Smooth muscle cell (in vitro differentiated cells): ENCODE data around the gene YPEL1. TPM values are rescaled to one million over a fixed set of nuclear protein-coding genes. Genes with fewer than 3 reads are reported as not detected.

Experiments
- DNase-seq: peaks from one replicate; lab custom pipeline; 2025; ENCODE audit not compliant: unreplicated experiment; lab: John Stamatoyannopoulos, UW
- H2AFZ ChIP-seq: fragments of 200-600 bp; sonication (generic); 2 replicates; pipeline ENCODE4 v1.6.0; 2016; ENCODE audit warnings: antibody characterized with exemption, low read depth, mild to moderate bottlenecking
- H3F3A ChIP-seq: fragments of 200-600 bp; sonication (generic); 2 replicates; pipeline ENCODE4 v1.6.0; 2017; ENCODE audit warnings: antibody characterized with exemption, low read depth
- H3K27ac ChIP-seq: fragments of 200-600 bp; sonication (generic); 2 replicates; pipeline ENCODE4 v1.5.1; 2016; ENCODE audit warnings: low read depth, mild to moderate bottlenecking
- H3K27me3 ChIP-seq: fragments of 200-600 bp; sonication (generic); 2 replicates; pipeline ENCODE4 v1.6.1; 2016; ENCODE audit warnings: low read depth, mild to moderate bottlenecking
- H3K36me3 ChIP-seq: fragments of 200-600 bp; sonication (generic); 2 replicates; pipeline ENCODE4 v1.5.1; 2016; ENCODE audit warnings: low read depth
- H3K4me1 ChIP-seq: fragments of 200-600 bp; sonication (generic); 2 replicates; pipeline ENCODE4 v1.5.1; 2016; ENCODE audit warnings: low read depth
- H3K4me2 ChIP-seq: fragments of 200-600 bp; sonication (generic); 2 replicates; pipeline ENCODE4 v1.6.0; 2016; ENCODE audit warnings: mild to moderate bottlenecking
- H3K4me3 ChIP-seq: fragments of 200-600 bp; sonication (generic); 2 replicates; pipeline ENCODE4 v1.5.1; 2016; ENCODE audit warnings: mild to moderate bottlenecking
- H3K79me2 ChIP-seq: fragments of 200-600 bp; sonication (generic); 2 replicates; pipeline ENCODE4 v1.6.0; 2016; ENCODE audit warnings: low read depth, mild to moderate bottlenecking
- H3K9ac ChIP-seq: fragments of 200-600 bp; sonication (generic); 2 replicates; pipeline ENCODE4 v1.6.0; 2016; ENCODE audit warnings: low read depth
- H3K9me3 ChIP-seq: fragments of 200-600 bp; sonication (generic); replicated peaks from 2 replicates; pipeline ENCODE4 v1.5.1; 2016; ENCODE audit warnings: low read depth
- H4K20me1 ChIP-seq: fragments of 200-600 bp; sonication (generic); 2 replicates; pipeline ENCODE4 v1.6.0; 2016; ENCODE audit warnings: low read depth
- CTCF ChIP-seq: fragments of 200-600 bp; sonication (generic); IDR thresholded peaks from 2 replicates; pipeline ENCODE4 v1.5.1; 2017; ENCODE audit warnings: borderline replicate concordance, mild to moderate bottlenecking, antibody characterized with exemption; ENCODE audit not compliant: insufficient read depth, poor library complexity, severe bottlenecking
- WGBS: methylation state at CpG from one replicate; pipeline ENCODE4 v1.1.7; 2016; ENCODE audit warnings: low lambda C conversion rate; 5-methylcytosine and 5-hydroxymethylcytosine counted together
- polyA plus RNA-seq: library from polyadenylated mRNA; unstranded; fragments of >200 nt; fragmentation: Nextera tagmentation; extraction: Ambion mirVana; gene quantifications from 2 replicates; pipeline ENCODE4 v1.2.1, GENCODE V29; 2016
- total RNA-seq: library from RNA; depleted of rRNA; stranded (reverse); fragments of >200 nt; gene quantifications from 2 replicates; pipeline ENCODE4 v1.2.3, GENCODE V29; 2014

Gene YPEL1
- total and polyA plus RNA-seq, 2 experiments from 2014 or later = 1.8 to 4.1 TPM

GRCh38 chr22:21760640-21761039 lies 25.0 kb upstream of the YPEL1 start:
- H3K4me3 ChIP-seq = no peak overlapping the region
- H3K9ac ChIP-seq = no peak overlapping the region
- no peaks in the 10 kb centered on the region for H3K27me3 ChIP-seq
- peak overlapping the region; percentile 57 for H3K27ac ChIP-seq
- H4K20me1 ChIP-seq = peaks cover 15% of the 10 kb centered on the region
- no peak for DNase-seq
- no peaks in the 10 kb centered on the region for H3K9me3 ChIP-seq
- H3K4me2 ChIP-seq = no peak overlapping the region
- H3K36me3 ChIP-seq = peaks cover 14% of the 10 kb centered on the region
- no peaks in the 10 kb centered on the region for H3F3A ChIP-seq
- no peaks in the 10 kb centered on the region for H3K79me2 ChIP-seq
- no peak for TF ChIP-seq CTCF
- no peak overlapping the region for H2AFZ ChIP-seq
- 81% methylated on average over 2 of the region's 2 CpGs for WGBS
- peaks cover 4% of the 10 kb centered on the region for H3K4me1 ChIP-seq

DNA sequence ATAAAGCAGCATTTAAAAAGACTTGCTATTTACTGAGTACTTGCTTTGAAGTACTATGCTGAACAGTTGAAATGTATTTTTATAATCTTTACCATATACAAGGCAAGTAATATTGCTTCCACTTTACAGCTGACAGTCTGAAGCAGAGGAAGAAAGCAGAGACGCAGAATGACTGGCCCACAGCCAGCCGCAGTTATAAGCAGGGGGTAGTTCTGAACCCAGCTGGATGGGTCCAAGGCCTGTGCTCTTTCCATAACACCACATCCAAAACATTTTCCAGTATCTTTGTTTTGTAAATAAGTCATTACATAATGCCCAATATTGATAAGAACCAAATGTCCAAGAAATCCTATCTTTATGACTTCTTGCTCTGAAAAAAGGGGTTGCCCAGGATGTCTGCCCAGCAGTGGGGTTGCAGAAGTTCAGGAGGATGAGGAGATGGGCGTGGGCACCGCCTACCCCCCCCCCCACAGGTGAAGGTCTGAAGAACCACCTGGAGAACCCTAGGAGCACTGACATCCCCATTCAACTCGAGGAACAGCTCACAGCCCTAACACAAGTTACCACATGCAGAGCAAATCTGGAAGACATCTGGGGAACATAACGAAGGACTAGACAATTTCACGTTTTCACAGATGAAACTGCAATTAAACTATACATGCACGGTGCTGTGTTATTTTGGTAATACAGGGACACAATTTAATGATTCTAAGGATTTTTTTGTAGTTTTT lies 24.2 kb upstream of the YPEL1 start:
- Histone ChIP-seq H3K36me3 (peaks cover 9% of the 10 kb centered on the region), H3K4me1 (peaks cover 12% of the 10 kb centered on the region), H3F3A (peaks cover 6% of the 10 kb centered on the region), H4K20me1 (peaks cover 10% of the 10 kb centered on the region), H2AFZ (no peak overlapping the region), H3K79me2 (no peaks in the 10 kb centered on the region), H3K4me3 (no peak overlapping the region), H3K9me3 (no peaks in the 10 kb centered on the region), H3K4me2 (no peak overlapping the region), H3K27ac (no peak overlapping the region), H3K27me3 (no peaks in the 10 kb centered on the region), H3K9ac (no peak overlapping the region)
- TF ChIP-seq CTCF = no peak
- no peak for DNase-seq
- WGBS = 91% methylated on average over 8 of the region's 8 CpGs

GRCh38 chr22:21759093-21759492 lies 23.5 kb upstream of the YPEL1 start:
- Histone ChIP-seq H2AFZ (no peak overlapping the region), H3F3A (peaks cover 6% of the 10 kb centered on the region), H4K20me1 (peaks cover 9% of the 10 kb centered on the region), H3K9me3 (no peaks in the 10 kb centered on the region), H3K27me3 (no peaks in the 10 kb centered on the region), H3K27ac (no peak overlapping the region), H3K36me3 (peaks cover 7% of the 10 kb centered on the region), H3K4me1 (peaks cover 13% of the 10 kb centered on the region), H3K9ac (no peak overlapping the region), H3K79me2 (no peaks in the 10 kb centered on the region), H3K4me2 (no peak overlapping the region), H3K4me3 (no peak overlapping the region)
- no peak for DNase-seq
- 93% methylated on average over 4 of the region's 4 CpGs for WGBS
- TF ChIP-seq CTCF = no peak
